HepG2 (cell line): Measurements from ENCODE around the gene CCNB1. TPM values are rescaled to one million over a fixed set of nuclear protein-coding genes. Genes with fewer than 3 reads are reported as not detected.

Source experiments
- CERS6 ChIP-seq: sonication (generic); formaldehyde crosslinking; IDR thresholded peaks from 2 replicates; pipeline ENCODE4 v1.5.0; 2020; ENCODE audit warnings: missing genetic modification reagents
- EED ChIP-seq: sonication (generic); formaldehyde crosslinking; IDR thresholded peaks from 2 replicates; pipeline ENCODE4 v1.5.0; 2020; ENCODE audit warnings: mild to moderate bottlenecking, missing genetic modification reagents
- FLYWCH1 ChIP-seq: sonication (generic); formaldehyde crosslinking; IDR thresholded peaks from 2 replicates; pipeline ENCODE4 v1.8.1; 2023; ENCODE audit warnings: mild to moderate bottlenecking, missing genetic modification reagents
- GATAD2A ChIP-seq: IDR thresholded peaks from 2 replicates; pipeline ENCODE4 v1.6.1; 2016
- NFIC ChIP-seq: IDR thresholded peaks from 2 replicates; pipeline ENCODE4 v1.6.1; 2012; ENCODE audit warnings: mild to moderate bottlenecking, low read length, inconsistent platforms
- NFYC ChIP-seq: IDR thresholded peaks from 2 replicates; pipeline ENCODE4 v1.6.1; 2016; ENCODE audit warnings: missing genetic modification reagents, missing compliant biosample characterization
- RARG ChIP-seq: sonication (generic); formaldehyde crosslinking; IDR thresholded peaks from 2 replicates; pipeline ENCODE4 v1.4.0; 2020; ENCODE audit warnings: low read depth, mild to moderate bottlenecking, missing genetic modification reagents
- TIGD3 ChIP-seq: sonication (generic); formaldehyde crosslinking; IDR thresholded peaks from 2 replicates; pipeline ENCODE4 v1.5.1; 2020; ENCODE audit warnings: mild to moderate bottlenecking, missing genetic modification reagents, borderline replicate concordance
- ZBTB46 ChIP-seq: sonication (generic); formaldehyde crosslinking; IDR thresholded peaks from 2 replicates; pipeline ENCODE4 v1.4.0; 2020; ENCODE audit warnings: mild to moderate bottlenecking, missing genetic modification reagents, borderline replicate concordance
- ZNF256 ChIP-seq: sonication (generic); formaldehyde crosslinking; conservative IDR thresholded peaks from 2 replicates; pipeline ENCODE4 v1.4.0; 2020; ENCODE audit warnings: missing genetic modification reagents
- ZNF281 ChIP-seq: sonication (generic); formaldehyde crosslinking; IDR thresholded peaks from 2 replicates; pipeline ENCODE4 v1.4.0; 2020; ENCODE audit warnings: missing genetic modification reagents, borderline replicate concordance
- ZNF326 ChIP-seq: sonication (generic); formaldehyde crosslinking; IDR thresholded peaks from 2 replicates; pipeline ENCODE4 v1.4.0; 2020; ENCODE audit warnings: missing genetic modification reagents, borderline replicate concordance
- ZNF414 ChIP-seq: sonication (generic); formaldehyde crosslinking; IDR thresholded peaks from 2 replicates; pipeline ENCODE4 v1.5.0; 2020; ENCODE audit warnings: missing genetic modification reagents
- ZNF446 ChIP-seq: sonication (generic); formaldehyde crosslinking; IDR thresholded peaks from 2 replicates; pipeline ENCODE4 v1.5.0; 2020; ENCODE audit warnings: mild to moderate bottlenecking, missing genetic modification reagents
- ZNF766 ChIP-seq: sonication (generic); formaldehyde crosslinking; IDR thresholded peaks from 2 replicates; pipeline ENCODE4 v1.5.0; 2020; ENCODE audit warnings: missing genetic modification reagents, borderline replicate concordance
- ZNF777 ChIP-seq: sonication (generic); formaldehyde crosslinking; IDR thresholded peaks from 2 replicates; pipeline ENCODE4 v1.4.0; 2020; ENCODE audit warnings: missing genetic modification reagents
- ZSCAN20 ChIP-seq: sonication (generic); formaldehyde crosslinking; IDR thresholded peaks from 2 replicates; pipeline ENCODE4 v1.4.0; 2020; ENCODE audit warnings: missing genetic modification reagents, mild to moderate bottlenecking, borderline replicate concordance
- polyA plus RNA-seq, 8 experiments: library from polyadenylated mRNA; depleted of rRNA in 3 of 8; stranded (reverse) in 7 of 8; unstranded in 1 of 8; fragments of >200 nt; fragmentation: Illumina TruSeq in 4 of 8; extraction: Trizol in 4 of 8; gene quantifications; 2 replicates each; pipeline versions ENCODE4 v1.2.1 to v1.2.3, GENCODE V29; 2011 to 2016; ENCODE audit warnings: low read depth in 4 of 8, missing spikeins in 1 of 8, mixed read lengths in 1 of 8; ENCODE audit not compliant: insufficient read depth in 1 of 8
- total RNA-seq, 5 experiments: library from RNA; depleted of rRNA; stranded (reverse); fragments of >200 nt; fragmentation: Illumina TruSeq; extraction: Trizol; gene quantifications; 2 replicates each; pipeline ENCODE4 v1.2.3, GENCODE V29; 2016; ENCODE audit warnings: low read depth in 1 of 5

The CCNB1 gene
- total and polyA plus RNA-seq, 2 of the 13 experiments (the other 11 are each of a cell fraction or from before 2014, with no cell fraction given): 82.3 to 316 TPM

GRCh38 chr5:69217548-69218526 lies 50.9 kb downstream of the CCNB1 start (continued):
- peak; percentile 73; the same call in 1 of the 2 replicates for TF ChIP-seq EED (CRISPR knock-in tag)
- TF ChIP-seq ZNF281 (CRISPR knock-in tag): peak; percentile 15; the same call in 1 of the 2 replicates
- TF ChIP-seq FLYWCH1 (CRISPR knock-in tag): no peak
- peak; percentile 53; the same call in 1 of the 2 replicates for TF ChIP-seq ZNF766
- TF ChIP-seq ZNF256: 0 out of 2 replicates have a peak, but pooled peaks have one; percentile 39
- peak; percentile 58; the same call in 1 of the 2 replicates for TF ChIP-seq ZNF777
- TF ChIP-seq ZBTB46 (CRISPR knock-in tag): no peak
- TF ChIP-seq ZNF446 (CRISPR knock-in tag): no peak
- TF ChIP-seq GATAD2A (CRISPR knock-in tag): 0 out of 2 replicates have a peak, but pooled peaks have one; percentile 24
- TF ChIP-seq ZNF326 (CRISPR knock-in tag): no peak
- TF ChIP-seq CERS6 (CRISPR knock-in tag): no peak; the same call in 1 of the 2 replicates
- peak; percentile 87 for TF ChIP-seq NFYC (CRISPR knock-in tag)
- no peak for TF ChIP-seq NFIC
- no peak for TF ChIP-seq ZSCAN20 (CRISPR knock-in tag)
- peak; percentile 42; the same call in 1 of the 2 replicates for TF ChIP-seq RARG
- 0 out of 2 replicates have a peak, but pooled peaks have one; percentile 54 for TF ChIP-seq TIGD3 (CRISPR knock-in tag)
- peak; percentile 83; the same call in 1 of the 2 replicates for TF ChIP-seq ZNF414 (CRISPR knock-in tag)
